CMK (cell line): ENCODE results near the gene CYB5R4.
"Not testable (repeated sequence)": the region's sequence is repeated elsewhere in the genome, so short reads cannot be mapped to it uniquely, and the experiment has no call there.

ENCODE experiments used
- DNase-seq: peaks from one replicate; pipeline ENCODE4 v3.0.0-alpha.2; 2010; ENCODE audit warnings: low read depth

CYB5R4 gene

DNA sequence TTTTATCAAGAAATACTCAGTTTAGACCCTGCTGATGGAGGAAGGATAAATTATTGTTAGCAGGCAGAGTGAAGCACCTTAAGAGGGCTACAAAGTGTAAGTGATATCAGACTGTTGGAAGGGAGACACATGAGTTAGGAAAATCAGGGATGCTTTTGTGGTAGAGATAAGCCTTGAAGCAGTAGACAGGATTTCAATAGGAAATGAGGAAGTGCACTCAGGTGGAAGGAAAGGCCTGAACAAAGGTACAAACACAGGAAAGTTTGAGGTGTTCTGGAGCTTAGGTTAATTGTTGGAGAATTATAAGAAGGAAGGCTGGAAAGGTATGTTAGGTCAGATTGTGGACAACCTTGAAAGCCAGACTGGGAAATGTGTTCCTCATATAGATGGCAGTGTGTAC, 7.6 kb downstream of the CYB5R4 start:
- no peak for DNase-seq

DNA sequence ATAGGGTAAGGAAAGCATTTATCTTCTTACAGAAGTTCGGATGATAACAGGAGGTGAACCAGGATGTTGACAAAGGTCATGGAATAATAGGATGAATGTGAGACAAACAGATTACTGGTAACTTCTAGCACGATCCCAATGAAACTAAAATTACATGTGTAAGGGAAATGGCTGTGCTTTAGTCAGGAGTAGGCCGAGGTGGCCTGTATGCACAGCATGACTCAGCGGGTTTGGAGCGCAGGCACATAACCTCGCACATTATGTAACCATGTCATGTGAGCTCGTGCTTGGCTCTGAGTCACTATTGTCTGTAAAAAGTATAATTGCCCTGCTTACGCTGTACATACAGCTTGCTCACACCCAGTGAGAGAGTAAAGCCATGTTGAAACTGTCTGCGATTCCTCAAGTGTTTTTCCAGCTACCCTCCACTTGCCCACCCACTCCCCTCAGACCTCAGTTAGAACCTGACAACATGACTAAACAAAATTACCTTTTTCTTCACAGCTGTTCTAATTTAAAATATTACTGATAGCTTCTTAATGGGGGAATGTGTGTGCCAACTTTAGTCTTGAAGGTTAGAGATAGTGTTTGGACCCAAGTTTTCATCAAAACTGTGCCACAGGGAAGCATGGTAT, 8.2 kb downstream of the CYB5R4 start:
- DNase-seq = no peak

DNA sequence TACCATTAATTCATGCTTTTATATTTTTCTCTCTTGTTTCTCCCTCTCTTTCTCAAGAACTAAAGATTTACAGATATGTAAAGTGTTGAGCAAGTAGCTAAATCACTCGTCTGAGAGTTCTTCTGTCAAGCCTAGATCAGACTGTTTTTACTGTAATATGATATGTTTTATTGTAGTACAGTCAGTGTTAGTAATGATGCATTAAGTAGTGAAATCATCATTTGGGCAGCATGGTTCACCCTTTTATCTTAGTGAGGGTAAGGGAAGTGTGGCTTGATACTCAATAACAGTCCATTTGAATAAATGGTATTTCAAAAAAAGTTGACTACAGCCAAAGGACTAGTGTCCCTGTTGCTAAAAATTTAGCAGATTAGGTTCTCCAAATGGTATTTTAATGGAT, 9.2 kb downstream of the CYB5R4 start:
- no peak for DNase-seq

DNA sequence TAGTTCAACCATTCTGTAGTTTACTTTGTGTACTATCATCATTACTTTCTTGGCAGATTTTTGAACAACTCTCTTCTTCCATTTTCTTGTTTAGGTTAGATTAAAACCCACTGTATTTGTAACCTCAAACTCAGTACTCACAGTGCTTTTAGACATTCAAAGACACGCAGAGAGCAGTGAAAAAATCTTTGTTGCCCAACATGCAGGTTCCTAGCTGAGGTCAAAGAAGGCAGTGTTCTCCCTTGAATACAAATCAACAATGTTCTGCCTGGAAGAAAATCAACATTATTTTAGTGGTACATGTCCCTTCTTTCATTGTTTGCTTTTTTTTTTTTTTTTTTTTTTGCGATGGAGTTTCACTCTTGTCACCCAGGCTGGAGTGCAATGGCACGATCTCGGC, 11.2 kb downstream of the CYB5R4 start:
- DNase-seq = no peak

DNA sequence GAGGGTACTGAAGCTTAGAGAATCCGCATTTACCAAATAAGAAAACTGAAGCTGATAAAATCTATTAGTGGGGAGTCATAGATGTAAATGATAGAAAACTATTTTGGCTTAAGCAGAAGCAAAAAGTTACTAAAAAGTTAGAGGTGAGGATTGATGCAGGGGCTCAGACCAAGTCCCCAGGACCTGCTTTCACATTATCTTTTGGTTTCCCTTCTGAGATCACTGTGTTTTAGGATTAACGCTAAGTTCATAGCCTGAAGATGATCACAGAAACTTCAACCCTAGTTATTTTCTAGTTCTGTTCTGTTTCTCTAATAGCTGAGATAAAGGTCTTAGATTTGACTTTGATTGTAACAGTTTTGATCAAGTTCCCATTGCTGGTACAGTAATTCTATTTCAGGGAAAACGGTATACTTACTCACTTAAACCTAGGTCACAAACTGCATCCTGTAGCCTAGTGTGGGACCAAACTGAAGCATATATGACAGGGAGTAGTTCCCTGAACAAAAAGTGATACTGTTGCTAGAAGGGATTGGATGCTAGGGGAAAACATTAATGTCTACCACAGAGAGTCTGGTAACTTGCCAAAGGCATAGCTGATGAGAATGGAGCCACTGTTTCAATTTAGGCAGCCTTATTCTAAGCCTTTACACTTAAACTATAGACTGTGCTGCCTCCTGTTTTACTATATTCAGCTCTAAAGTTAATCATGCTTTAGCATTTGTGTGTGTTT, 13.1 kb downstream of the CYB5R4 start:
- no peak for DNase-seq

DNA sequence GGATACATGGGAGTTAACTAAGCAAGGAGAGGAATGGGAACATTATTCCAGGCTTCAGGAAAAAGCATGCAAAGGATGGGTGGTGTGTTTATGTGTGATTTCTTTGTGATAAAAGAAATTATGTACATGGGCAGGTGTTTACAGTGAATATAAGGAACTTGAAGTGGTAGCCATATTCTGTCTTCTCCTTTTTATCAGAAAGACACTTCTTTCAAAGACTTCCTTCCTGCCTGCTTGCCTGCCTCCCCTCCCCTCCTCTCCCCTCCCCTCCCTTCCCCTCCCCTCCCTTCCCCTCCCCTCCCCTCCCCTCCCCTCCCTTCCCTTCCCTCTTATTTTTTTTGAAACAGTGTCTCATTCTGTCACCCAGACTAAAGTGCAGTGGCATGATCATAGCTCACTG, 14.4 kb downstream of the CYB5R4 start:
- DNase-seq = no peak

DNA sequence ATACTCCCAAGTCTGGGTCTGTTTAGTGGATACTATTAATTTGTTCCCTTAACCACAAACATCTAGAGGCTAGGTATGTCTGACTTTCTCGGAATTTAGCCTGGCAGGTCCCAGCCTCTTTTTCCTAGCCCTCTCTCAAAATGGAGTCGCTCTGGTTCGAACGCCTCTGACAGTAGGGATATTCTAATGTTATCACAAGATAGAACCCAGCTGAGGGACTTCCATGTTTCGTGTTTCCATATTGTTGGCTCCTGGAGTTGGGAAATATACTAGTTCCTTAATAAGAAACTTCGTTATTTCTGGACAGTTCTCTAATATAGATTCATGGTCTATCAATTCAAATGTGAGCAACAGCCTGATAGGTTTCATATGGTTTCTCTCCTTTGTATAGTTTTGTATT, 16.4 kb downstream of the CYB5R4 start:
- no peak for DNase-seq

DNA sequence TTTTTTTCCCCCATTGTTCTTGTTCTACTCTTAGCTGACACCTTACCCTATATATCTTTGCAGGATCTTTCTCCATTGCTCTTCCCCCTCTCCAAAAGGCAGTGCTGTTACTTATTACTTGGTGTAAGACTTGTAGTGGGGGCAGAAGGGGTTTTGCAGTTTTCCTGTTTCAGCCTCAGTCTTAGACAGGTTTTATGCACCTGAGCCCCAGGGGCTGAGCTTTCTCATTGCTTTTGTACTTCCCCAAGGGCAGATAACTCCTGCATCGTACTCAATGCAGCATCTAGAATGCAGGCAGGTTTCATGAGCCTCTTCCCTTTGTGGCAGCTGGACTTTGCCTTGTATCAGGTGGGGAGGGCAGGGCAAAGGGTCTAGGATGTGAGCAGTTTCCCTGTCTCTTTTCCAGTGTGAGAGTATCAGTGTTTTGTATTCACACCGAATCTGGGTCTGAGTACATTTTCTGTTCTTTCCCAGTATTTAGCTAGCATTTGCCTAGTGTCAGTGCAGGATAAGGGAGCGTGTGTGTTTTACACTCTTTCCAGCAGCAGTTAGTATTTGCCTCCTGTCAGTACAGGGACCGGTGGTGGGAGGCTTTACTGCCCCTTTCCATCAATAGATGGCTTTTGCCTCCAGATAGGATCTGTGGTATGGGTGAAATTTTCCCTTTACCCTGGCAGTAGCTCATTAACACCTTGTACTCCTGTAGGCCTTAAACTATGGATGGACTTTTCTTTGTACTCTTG, 19.6 kb downstream of the CYB5R4 start:
- no peak for DNase-seq

DNA sequence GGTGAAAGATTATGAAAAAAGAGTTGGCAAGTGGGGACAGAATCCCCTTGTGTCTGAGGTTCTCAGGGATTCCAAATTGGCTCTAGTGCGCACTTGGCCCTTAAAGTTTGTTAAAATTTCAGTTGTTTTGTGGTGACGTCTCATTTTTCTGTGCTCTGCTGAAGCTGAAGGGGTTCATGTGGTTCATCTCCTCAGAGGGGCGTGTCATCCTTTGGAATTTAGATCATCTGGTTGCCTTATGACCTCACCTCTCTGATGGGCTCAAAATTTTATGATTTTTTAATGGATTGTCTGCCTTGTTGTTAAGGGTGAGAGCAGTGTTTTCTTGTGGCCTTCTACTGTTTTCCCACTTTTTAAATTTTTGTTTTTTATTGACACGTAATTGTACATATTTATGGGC, 20.3 kb downstream of the CYB5R4 start:
- no peak for DNase-seq

DNA sequence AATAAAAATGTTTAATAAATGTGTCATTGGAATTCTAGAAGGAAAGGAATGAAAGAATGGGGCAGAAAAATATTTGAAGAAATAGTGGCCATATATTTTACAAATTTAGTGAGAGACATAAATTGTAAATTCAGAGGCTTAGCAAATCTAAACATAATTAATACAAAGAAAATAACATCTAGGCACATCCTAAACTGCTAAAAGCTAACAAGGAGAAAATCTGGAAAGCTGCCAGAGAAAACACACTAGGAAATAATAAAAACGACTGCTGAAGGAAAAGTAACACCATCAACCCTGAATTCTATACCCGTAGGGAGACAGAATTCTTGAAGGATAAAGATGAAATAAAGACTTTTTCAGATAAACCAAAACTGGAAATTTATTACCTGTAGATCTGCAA, 23.8 kb downstream of the CYB5R4 start:
- DNase-seq = no peak

DNA sequence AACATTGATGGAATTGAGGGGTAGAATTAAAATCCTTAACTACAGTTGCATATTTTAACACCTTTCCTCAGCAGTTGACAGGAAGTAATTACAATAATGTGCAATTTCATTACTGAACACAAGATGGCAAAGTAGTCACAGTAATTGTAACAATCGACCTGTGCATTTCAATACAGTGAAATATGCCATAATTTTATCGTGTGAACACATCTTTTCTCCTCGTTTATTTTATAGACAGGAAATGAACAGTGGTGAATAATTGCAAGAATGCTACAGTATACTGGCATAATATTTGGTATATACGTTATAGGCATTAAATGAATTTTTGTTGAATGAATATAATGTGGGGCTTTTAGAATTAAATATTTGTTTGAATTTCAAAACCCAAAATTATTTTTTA, 25.0 kb downstream of the CYB5R4 start:
- DNase-seq = no peak

DNA sequence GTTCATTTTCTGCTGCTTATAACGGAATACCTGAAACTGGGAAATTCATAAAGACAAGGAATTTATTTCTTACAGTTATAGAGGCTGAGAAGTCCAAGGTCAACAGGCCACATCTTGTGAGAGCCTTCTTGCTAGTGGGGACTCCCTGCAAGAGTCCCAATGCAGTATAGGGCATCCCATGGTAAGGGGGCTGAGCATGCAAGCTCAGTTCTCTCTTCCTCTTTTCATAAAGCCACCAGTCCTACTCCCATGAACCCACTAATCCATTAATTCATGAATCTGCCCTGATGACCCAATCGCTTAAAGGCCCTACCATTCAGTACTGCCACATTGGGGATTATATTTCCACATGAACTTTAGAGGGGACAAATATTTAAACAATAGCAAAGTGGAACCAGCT, 26.5 kb downstream of the CYB5R4 start:
- DNase-seq = no peak

DNA sequence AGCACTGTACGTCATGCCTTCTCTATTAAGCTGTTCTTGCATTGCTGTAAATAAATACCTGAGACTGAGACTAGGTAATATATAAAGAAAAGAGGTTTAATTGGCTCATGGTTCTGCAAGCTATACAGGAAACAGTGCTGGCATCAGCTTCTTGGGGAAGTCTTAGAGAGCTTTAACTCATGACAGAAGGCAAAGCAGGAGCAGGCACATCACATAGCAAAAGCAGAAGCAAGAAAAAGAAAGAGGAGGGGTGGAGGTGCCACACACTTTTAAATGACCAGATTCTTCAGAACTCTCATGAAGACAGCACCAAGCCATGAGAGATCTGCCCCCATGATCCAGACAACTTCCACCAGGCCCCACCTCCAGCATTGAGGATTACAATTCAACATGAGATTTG, 30.1 kb downstream of the CYB5R4 start:
- no peak for DNase-seq

DNA sequence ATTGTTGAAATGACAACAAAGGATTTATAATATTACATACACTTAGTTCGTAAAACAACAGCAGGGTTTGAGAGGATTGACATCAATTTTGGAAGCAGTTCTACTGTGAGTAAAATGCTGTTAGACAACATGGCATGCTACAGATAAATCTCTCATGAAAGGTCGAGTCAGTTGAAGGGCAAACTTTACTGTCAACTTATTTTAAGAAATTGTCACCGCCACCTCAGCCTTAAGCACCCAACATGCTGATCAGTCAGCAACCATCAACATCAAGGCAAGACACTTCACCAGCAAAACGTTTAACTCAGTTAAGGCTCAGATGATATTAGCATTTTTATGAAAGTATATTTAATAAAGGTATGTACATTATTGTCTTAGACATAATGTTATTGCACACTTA, 31.0 kb downstream of the CYB5R4 start:
- no peak for DNase-seq

DNA sequence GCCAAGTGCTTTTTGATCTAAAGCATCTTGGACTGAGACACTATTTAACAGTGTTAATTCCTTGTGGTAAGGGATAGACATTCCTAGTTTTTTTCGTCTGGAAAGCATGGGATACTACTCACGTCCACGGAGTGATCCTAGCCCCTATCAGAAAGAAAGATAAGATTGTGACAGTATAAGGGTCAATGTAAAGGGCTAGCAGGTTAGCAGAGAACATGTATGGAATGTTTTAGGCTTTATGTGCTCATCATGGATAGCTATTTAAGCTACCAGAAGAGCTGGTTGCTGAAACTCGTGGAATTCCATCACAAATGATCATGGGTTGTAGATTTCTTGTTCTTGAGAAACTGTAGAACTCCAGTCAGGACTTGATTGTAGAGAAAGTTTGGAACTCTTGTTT, 32.1 kb downstream of the CYB5R4 start:
- no peak for DNase-seq

DNA sequence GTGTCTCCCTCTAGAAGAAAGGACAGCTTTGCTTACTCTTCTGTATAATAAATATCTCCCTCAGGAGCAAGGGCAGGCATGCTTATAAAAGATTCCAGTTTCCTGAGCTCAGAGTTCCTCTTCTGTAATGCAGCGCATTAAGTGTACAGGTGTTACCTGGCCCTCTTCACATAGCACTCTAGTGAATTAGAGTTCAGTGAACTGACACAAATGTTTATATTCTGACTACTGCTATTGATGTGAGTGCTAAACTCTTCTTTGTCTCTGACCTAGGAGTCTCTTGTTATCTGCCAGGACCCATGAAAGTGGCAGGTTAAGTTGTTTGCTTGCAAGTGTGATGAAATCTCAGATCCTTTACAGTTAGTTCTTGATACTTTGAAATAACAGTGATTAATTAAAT, 33.5 kb downstream of the CYB5R4 start:
- no peak for DNase-seq

DNA sequence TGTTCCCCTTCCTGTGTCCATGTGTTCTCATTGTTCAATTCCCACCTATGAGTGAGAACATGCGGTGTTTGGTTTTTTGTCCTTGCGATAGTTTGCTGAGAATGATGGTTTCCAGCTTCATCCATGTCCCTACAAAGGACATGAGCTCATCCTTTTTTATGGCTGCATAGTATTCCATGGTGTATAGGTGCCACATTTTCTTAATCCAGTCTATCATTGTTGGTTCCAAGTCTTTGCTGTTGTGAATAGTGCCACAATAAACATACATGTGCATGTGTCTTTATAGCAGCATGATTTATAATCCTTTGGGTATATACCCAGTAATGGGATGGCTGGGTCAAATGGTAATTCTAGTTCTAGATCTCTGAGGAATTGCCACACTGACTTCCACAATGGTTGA, 37.6 kb downstream of the CYB5R4 start:
- not testable (repeated sequence) for DNase-seq

DNA sequence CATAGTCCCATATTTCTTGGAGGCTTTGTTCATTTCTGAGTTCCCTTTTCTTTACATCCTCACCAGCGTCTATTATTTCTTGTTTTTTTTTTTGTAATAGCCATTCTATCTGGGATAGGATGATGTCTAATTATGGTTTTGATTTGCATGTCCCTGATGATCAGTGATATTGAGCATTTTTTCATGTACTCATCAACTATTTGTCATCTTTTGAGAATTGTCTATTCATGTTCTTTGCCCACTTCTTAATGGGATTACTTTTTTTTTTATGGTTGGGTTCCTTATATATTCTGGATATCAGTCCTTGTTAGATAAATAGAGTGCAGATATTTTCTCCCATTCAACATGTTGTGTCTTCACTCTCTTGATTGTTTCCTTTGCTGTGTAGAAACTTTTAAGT, 42.1 kb downstream of the CYB5R4 start:
- DNase-seq = no peak

DNA sequence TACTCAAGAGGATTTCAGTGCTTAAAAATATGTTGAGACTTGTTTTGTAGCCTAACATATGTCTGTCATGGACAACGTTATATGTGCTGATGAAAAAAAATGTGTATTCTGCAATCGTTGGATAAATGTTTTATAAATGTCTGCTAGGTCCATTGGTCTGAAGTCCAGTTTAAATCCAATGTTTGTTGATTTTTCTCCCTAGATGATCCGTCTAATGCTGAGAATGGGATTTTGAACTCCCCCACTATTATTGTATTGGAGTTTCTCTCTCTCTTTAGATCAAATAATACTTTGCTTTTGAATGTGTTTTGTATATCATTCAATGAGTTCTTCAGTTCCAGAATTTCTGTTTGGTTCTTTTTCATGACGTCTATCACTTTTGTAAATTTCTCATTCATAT, 44.9 kb downstream of the CYB5R4 start:
- DNase-seq = no peak

DNA sequence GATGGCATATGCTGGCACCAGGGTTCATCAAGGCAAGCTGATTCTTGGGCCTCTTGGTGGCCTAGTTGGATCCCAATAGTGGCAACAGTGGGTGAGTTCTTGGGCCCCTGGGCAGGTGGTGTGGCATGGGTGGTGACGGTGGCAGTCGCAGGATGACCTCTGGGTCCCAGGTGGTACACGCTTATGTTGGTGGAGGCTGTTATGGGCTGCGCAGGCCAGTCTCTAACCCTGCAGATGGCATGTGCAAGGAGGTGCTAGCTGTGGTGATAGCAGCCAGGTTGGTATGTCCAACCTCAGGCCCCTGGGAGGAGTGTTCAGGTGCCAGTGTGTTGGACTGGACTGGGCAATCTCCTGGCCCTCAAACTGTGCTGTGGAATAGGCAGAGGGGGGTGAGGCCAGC, 46.2 kb downstream of the CYB5R4 start:
- DNase-seq = no peak

DNA sequence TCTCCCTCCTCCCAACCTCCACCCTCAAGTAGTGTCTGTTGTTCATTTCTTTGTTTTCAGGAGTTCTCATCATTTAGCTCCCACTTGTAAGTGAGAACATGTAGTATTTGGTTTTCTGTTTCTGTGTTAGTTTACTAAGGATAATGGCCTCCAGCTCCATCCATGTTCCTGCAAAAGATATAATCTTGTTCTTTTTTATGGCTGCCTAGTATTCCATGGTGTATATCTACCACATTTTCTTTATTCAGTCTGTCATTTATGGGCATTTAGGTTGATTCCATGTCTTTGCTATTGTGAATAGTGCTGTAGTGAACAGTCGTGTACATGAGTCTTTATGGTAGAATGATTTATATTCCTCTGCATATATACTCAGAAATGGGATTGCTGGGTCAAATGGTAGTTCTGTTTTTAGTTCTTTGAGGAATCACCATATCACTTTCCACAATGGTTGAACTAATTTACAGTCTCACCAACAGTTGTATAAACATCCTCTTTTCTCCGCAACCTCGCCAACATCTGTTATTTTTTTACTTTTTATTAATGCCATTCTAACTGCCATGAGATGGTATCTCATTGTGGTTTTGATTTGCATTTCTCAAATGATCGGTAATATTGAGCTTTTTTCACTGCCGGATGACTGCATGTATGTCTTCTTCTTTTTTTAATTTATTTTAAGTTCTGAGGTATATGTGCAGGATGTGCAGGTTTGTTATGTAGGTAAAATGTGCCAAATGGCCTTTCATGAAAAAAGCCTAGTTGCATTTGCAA, 48.3 kb downstream of the CYB5R4 start:
- not testable (repeated sequence) for DNase-seq

DNA sequence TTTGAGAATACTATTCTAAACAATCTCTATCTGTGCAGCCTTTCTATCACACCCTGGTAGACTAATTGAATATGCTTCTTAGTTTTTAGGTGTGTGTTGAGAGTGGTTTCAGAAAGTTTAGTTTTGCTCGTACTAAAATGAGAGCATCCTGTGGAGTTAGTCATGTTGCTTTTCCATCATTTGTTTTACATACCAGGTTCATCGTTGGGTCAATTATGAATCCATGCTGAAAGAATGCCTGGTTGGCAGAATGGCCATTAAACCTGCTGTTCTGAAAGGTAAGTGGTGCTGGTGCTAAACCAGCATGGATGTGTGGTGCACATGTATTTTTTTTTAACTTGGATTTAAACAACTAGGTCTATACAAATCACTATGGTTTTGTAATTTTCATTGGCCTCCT, 49.3 kb downstream of the CYB5R4 start:
- no peak for DNase-seq

DNA sequence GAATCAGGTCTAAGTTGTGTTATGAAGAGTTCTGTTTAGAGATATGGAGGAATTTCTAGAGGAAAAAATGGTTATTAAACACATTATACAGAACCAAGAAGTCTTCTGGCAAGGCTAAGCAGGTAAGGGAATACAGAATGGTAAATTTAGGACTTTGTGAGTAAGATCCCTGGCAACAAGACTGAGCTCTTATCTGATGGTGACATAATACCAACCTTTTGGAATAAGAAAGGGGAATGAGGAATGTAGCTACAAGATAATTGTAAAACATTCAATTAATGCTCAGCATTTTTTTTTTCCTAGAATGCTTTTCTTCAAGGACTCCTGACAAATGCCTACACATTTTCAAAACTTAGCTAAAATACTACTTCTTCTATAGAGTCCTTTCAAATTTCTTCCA, 51.8 kb downstream of the CYB5R4 start:
- DNase-seq = no peak
